Activated CD8-positive, alpha-beta memory T cell treated with anti-CD3 and anti-CD28 coated beads for 1 hour (primary cell): ENCODE measurements around the gene NALF2.

Source experiments
- DNase-seq, 2 donors: peaks; one replicate each; pipeline ENCODE4 v3.0.0-alpha.2; 2020; ENCODE audit warnings: low read depth in 1 of 2; ENCODE audit errors: extremely low read depth in 1 of 2

Gene NALF2

DNA sequence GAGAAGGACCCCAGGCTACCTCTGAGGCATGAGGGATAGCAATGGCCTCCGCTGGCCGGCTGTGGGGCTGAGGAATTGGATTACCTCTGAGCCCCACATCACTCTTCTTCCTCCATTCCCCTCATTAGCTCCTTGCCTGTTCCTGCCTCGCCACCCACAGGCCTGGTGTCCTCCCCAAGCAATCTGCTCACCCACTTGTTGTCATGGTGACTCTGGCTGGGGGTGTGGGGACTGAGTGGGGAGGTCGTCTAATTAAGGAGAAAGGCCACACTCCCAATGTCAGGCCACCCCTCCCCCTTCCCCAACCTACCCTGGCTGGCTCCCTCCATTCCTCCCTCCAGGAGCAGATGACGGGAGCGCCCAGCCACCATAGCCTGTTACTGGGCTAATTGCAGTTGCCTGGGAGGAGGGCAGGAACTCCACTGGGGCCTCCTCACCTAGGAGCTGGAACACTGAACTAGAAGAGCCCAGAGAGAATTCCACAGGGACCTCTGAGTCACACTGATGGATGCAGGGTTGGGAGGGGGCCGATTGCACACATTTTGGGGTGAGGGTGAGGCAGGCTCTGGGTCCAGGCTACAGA lies 20.7 kb downstream of the NALF2 start:
- no peak for DNase-seq

DNA sequence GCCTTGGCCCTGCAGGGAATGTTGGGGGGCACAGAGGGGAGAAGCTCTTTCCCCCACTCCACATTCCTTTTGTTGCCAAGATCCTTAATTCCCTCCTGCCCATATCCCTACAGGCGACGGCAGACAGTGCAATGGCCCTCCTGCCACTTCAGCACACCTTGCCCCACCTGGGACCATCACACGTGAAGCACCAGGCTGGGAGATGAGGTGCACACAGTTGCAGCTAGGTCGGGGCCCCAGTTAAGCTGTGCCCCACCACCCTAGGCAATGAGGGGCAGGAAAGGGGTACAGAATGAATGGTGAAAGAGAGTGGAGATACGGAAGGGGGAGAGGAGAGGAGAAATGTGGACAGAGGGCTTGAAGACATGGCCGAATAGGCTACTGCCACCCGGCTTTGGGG lies 26.2 kb downstream of the NALF2 start:
- DNase-seq, result no peak

DNA sequence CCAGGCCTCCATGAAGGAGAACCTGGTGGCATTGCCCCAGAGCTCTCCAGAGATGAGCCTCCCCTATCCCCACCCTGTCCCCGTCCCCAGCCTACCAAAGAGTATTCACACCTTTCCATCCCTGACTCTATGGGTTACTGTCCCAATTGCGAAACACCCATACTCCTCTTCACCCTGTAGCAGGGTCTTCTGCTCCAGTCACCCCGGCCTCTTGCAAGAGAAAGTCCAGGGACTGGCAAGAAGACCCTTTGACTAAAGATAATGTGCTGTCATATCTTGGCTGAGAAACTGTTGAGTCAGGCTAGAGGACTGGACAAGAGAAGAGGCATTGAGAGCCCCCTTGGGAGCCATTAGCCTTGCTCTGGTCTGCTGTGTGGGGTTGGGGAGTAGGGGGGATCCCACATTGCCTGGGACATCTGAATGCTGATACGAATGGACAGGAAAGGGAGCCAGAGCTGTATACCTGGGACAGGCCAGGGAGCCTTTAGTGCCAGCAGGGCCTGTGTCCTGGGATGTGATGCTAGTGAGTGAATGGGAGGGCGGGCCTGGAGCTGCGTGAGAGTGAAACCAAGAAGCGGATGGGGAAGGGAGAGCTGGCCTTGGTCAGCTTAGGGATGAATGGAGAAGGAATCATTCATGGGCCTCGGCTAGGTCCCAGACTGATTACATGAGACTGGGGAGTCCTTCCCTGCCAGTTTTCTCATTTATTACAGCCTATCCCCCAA lies 27.1 kb downstream of the NALF2 start:
- DNase-seq, result no peak

DNA sequence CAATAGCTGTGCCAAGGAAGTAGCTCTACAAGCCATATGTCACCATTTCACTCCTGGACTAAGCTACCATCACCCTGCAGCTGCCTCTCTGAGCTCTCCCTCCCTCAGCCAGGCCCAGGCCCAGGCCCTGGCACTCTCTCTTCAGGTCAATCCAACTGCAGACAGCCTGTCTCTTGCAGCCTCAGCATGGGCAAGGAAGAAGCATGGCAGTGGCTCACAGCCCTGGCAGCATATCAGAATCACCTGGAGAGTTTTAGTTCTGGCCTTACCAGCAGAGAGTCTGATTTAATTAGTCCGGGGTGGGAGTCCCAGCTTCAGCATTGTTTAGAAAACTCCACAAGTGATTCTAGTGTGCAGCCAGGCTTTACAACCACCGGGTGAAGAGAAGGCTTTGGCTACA lies 31.5 kb downstream of the NALF2 start:
- DNase-seq, result no peak

DNA sequence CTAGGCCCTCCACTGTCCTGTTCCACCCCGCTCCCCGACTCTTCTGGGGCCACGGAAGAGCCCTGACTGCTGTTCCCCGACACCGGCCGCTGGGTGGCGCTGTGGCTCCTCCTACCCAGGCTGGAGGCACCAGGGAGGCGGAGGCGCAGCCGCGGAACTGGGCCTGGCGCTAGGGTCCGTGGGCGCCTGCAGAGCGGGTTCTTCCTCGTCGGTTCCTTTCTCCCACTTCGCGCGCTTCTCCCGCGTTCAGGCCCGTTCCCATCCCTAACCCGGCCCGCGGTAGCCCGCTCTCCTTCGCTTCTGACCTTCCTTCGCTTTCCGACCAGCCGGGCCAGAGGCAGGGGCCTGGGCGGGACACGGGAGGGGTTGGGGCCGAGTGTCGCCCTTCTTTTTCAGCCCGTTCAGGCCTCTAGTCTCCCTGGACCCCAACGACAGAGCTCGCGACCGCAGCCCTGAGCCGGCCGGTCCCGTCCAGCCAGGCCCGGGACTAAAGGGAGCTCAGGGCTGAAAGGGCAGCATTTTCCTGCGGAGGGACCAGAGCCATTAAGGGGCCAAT lies 34.3 kb downstream of the NALF2 start:
- peak; percentile 21 to 62 for DNase-seq

DNA sequence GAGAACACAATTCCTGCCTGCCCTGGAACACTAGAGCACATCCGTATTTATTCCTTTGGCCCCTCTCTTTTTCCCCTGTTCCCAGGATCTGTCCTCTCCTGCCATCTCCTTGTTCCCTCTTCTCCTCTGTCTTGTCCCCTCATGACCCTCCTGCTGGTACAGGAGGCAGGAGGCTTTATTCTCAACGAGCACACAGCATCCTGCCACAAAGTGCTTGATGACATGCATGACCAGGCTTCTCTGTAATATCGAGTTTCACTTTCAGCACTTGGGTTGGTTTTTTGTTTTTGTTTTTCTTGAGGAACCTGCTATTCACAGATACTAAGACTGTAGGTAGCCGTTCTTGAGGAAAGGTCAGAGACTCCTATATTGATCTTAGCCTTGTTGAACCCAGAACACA lies 35.3 kb downstream of the NALF2 start:
- no peak for DNase-seq

DNA sequence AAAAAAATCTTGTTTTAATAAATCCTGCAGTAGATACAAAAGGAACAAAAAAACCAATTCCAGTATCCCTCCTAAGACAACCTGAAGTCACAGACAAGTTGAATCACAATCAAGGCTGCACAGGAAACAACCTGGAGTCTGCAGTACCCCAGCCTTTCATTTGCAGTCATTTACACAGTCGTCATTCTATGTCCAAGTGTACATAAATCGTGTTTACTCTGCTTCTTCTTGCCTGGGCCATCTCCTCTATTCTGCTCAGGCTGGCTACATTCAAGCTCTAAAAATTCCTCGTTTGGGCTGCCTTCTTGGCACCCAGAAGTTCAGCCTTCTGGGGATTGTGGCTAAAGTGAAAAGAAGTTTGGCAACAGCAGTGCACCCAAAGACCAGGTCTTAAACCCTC lies 37.8 kb downstream of the NALF2 start:
- no peak for DNase-seq

DNA sequence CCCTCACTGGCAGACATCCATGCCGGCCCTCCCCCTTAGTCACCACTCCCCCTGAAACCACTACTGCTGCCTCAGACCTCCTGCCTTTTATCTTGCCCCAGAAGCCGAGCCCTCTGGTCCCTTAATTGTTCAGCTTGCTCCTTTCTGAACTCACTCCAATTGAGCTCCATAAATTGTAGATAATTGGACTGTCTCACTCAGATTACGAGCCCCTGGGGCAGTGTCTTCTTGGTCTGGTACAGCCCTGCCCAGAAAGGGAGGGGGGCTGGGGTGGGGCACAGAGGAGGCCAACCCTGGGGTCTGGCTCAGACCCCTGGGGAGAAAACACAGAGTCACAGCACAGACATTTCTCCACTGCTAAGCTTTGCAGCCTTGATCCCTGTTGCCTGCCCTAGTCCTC lies 39.4 kb downstream of the NALF2 start:
- no peak for DNase-seq

DNA sequence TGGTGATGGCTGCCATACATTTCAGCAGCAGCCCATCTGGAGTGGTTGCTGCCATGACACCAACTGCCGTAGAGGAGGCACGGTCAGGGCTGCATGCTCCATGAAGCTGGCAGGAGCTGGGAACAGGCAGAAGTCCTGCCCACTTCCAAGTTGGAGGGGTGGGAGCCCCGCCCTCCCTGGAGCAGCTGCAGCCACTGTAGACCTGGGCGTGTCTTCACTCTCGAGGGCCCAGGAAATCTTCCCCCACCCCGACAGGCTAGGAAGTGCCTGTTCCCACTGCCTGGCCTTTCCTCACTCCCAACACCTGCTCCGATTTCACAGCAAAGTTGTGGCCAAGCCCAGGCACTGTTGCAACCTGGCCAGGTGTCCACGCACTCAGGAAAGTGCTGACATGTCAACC lies 42.3 kb downstream of the NALF2 start:
- no peak for DNase-seq

DNA sequence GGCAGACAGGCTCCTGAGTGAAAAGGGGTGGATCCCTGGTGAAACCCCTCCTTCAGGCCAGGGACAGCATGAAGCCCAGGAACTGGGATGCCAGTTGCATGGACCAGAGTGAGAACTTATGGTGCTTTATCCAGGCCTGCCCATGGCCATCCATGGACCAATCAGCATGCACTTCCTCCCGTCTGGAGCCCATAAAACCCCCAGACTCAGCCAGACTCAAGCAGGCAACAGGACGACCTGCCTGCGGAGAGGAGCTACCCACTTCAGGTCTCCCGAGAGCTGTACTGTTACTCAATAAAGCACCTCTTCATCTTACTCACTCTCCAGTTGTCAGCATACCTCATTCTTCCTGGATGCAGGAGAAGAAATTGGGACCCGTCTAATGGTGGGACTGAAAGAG lies 42.9 kb downstream of the NALF2 start:
- DNase-seq, result no peak

DNA sequence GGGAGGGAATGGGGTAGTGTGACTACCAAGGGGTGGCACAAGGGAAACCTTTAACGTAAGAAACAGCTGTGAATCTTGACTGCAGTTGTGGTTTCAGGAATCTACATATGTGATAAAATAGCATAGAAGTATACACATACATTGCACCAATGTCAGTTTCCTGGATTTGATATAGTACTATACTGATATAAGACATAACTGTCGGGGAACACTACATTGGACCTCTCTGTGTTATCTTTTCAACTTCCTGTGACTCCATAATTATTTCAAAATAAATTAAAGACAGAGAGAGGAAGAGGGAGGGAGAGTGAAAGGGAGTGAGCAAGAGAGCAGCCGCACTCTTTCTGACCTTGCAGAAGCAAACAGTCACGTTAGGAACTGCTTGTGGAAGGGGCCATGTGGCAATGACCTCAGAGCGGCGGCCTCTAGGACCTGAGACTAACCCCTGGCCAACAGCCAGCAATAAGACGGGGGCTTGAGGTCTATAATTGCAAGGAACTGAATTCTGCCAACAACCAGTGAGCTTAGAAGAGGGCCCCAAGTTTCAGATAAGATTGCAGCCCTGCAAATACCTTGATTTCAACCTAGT lies 47.4 kb downstream of the NALF2 start:
- no peak for DNase-seq

DNA sequence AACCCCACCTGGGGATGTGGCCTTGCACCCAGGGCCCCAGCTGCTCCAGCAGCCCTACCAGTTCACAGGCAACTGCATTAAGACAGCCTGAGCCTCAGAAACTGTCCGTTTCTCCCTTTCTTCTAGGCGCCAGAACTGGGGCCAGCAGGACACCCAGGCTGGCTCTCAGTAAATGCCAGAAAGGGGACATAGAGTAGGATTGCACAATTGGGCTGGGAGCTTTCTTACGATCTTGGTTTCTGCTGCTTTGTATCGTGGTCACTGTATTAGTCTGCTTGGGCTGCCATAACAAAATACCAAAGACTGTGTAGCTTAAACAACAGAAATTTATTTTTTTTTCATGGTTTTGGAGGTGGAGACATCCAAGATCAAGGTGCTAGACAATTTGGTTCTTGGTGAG lies 48.4 kb downstream of the NALF2 start:
- DNase-seq, result no peak
